ENCODE results near the gene ASNSD1. TPM values are rescaled to one million over a fixed set of nuclear protein-coding genes. Genes with fewer than 3 reads are reported as not detected.
"Not testable (repeated sequence)": the region's sequence is repeated elsewhere in the genome, so short reads cannot be mapped to it uniquely, and the experiment has no call there.

ASNSD1 gene
- total RNA-seq, 1 experiment from 2014 or later: 48.1 TPM

DNA sequence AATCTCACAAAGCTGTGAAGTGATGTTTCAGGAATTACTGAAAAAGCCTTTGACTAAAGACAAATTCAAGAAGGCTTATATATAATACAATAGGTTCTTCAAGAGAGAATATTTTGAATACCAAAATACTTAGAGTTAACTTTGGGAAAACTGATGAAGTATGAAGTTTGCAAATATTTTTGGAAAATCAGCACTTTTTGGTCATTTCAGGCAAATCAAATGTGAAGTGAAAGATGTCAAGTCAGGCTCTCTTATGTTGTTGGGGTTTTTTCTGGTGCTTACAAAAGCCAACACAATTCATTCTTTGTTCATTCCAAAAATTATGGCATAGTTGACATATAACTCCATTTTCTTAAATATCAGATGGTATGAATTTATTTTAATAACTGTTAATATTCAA is 14.7 kb upstream of the ASNSD1 start:
- no peak for DNase-seq (ENCODE audit: low read depth)

DNA sequence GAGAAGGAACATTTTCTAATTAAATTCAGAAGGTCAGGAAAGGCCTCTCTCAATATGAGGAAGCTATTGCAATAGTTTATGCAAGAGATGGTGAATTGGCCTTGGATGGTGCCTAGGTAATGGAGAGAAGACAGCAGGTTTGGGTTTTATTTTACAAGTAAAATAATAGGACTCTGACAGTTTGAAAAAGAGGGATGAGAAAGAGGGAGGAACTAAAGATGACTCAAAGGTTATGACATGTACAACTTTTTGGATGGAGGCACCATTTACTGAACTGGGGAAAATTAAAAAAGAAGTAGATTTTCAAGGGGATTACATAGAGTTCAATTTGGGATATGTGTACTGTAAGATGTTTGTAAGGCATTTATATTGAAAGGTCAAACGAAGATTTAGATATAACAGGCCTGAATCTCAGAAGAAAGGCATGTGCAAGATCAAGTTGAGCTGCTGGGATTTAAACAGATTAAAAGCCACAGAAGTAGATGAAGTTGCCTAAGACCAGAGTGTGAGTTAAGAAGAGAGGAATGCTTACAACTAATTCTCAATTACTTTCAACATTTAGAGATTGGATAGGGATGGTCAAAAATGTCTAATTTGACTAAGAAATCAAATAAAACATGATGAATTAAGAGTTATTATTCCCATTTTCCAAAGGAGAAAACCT is 12.3 kb upstream of the ASNSD1 start:
- DNase-seq (ENCODE audit: low read depth): no peak

DNA sequence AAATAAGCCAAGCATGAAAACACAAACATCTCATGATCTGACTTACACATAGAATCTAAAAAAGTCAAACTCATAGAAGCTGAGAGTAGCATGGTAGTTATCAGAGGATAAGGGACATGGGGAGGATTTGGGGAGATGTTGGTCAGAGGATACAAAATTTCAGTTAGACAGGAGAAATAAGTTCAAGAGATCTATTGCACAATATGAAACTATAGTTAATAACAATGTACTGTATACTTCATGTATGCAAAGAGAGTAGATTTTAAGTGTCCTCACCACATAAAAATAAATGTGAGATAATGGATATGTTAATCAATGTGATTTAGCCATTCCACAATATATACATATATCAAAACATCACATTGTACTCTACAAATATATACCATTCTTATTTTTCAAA is 10.0 kb upstream of the ASNSD1 start:
- DNase-seq (ENCODE audit: low read depth): no peak

DNA sequence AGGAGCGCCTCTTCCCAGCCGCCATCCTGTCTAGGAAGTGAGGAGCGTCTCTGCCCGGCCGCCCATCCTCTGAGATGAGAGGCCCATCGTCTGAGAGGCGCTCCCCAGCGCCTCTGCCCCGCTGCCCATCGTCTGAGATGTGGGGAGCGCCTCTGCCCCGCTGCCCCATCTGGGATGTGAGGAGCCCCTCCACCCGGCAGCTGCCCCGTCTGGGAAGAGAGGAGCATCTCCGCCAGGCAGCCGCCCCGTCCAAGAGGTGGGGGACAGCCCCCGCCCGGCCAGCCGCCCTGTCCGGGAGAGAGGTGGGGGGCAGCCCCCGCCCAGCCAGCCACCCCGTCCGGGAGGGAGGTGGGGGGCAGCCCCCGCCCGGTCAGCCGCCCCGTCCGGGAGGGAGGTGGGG is 7.8 kb upstream of the ASNSD1 start:
- not testable (repeated sequence) for DNase-seq (ENCODE audit: low read depth)

DNA sequence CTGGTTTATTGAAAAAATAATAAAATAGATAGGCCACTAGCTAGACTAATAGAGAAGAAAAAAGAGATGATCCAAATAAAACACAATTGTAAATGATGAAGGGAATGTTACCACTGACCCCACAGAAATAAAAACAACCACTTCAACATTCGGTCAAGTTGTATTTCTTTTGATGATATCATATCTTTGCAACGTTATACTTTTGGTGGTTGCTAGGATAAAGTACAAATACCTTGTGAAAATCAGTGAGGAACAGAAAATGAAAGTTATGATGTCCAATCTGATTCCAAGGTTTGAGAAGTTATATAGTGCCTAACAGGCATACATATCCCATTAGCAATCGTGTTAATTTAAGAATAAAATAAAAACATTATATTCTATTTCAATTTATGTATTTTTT is 6.6 kb upstream of the ASNSD1 start:
- DNase-seq (ENCODE audit: low read depth): peak; percentile 44

DNA sequence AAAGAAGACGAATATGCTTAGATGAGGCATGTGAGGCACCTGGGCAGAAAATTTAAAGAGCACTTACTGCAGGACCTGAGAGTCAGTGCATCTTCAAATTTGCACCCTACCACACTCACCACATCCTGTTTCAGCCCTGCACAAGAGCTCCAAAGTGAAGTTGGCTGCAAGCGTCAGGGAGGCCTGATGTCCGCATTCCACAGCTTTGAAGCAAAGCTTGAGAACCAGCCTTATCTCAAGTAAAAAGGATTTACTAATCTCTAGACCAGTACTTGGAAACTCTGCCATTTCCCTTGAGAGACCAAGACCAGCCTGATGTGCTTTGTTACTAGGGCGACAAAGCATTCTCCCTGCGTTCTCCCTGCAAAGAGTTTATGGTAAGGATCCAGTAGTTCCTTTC is 3.4 kb upstream of the ASNSD1 start:
- DNase-seq (ENCODE audit: low read depth): peak; percentile 47

DNA sequence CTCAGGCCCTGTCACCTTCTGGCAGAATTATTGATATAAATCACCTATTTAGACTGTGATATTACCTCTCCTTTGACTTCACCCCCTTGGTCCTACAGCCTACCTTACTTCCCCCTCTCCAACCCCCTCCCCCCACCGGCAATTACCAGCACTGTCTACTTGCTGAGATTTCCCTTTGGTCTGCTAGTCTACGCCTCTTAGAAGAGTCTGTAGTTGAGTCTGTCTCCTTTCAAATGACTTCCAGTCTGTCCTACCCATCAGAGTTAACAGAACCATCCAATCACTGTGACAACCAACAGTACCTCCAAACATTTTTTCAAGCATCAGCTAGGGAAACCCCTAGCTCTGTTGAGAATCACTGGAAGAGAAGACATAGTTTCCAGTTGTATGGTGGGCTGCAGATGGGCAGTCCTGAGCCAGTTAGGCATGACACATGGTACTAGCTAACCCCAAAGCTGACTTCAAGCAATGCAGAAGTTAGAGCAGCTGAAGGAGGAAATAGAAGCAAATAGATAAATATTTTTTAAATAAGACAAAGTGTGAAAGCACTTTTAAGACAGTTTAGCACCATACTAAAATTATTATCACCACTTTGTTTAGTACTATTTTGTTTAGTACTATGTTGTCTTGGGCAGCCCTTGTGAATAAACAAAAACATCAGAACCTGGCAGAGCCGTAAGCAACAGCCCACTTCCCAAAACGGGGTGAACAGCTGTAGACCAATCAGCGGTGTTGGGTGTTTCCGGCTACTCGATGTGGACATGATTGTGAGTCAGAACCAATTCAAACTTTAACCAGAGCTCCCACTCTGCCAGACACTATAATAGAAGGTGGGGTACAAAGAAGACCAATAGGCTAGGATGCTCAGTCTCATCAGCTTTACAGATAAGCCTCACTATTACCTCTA is 2.7 kb upstream of the ASNSD1 start:
- no peak for DNase-seq (ENCODE audit: low read depth)

DNA sequence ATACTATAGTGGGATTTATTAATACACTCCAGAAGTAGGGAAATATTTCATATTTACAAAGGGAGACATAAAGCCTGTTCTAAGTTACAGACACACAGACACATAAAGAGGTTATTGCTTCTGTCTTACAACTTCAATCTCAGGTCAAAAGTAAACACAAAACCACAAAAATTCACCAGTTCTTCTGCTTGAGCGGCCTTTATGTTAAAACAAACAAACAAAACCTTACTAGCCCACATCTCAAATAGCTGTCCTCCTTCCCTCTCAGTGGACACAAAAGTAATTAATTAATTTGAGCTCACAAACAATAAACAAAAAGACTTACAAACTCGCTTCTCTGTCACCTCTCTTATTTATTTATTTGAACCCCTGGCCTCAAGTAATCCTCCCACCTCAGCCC is 1.5 kb upstream of the ASNSD1 start:
- peak; percentile 68 for DNase-seq (ENCODE audit: low read depth)

DNA sequence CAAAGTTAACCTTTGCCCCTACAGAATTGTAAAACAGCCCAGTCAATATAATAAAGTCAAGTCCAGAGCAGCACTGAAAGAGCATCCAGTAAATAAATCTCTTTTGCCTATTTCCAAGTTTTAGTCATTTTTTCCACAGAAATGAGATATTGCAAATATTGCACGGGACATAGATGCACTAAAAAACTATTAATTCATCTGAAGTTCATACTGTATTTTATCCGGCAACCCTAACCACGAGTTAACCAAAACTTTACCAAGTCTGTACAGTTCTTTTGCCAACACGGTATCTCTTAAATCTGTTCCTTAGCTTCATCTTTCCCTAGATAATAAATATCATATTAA is 484 bp upstream of the ASNSD1 start:
- DNase-seq (ENCODE audit: low read depth): no peak

DNA sequence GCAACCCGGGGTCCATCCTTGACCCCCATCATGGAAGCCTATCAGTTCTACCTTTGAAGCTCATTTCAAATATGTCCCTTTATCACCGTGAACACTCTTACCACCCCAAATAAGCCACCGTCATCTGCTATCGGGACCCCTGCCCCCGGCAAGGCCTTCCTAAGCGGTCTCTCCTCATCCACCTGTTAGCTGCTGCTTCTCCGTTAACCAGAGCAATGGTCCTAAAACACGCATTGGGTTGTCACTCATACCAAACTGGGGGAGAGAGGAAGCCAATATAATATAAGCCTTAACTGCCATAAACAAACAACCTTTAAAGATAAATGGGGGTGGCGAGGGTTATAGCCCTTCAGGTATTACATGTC is 680 bp downstream of the ASNSD1 start:
- no peak for DNase-seq (ENCODE audit: low read depth)

DNA sequence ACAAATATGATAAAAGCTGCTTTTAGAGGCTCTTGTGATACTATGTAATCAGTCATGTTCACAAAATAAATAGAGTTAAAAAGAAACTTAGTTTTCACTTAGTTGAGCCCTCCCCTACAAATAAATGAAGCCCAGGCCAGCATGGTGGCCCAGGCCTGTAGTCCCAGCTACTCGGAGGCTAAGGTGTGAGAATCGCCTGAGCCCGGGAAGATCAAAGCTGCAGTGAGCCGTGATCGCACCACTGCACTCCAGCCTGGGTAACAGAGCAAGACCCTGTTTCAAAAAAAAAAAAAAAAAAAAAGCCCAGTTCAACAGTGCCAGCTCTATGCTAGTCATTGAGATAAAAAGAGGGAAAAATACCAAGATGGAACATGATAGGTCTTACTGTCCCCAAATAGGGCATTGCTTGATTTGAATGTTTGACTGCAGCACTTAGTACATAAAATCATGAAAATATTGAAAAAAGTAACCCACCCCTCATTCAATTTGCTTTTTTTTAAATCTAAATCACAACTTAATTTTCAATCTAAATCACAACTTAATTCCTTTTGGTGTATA is 1.5 kb downstream of the ASNSD1 start:
- DNase-seq (ENCODE audit: low read depth): no peak

DNA sequence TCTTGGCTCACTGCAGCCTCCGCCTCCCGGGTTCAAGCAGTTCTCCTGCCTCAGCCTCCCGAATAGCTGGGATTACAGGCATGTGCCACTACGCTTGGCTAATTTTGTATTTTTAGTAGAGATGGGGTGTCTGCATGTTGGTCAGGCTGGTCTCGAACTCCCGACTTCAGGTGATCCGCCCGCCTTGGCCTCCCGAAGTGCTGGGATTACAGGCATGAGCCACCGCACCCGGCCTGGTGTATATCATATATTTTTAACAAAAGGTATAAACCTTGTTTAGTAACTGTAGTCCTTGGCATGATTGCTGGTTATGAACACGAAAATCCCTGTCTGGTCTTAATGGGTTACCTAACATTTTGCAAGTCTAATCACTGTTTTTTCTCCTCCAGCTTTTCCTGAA is 2.1 kb downstream of the ASNSD1 start:
- DNase-seq (ENCODE audit: low read depth): not testable (repeated sequence)

DNA sequence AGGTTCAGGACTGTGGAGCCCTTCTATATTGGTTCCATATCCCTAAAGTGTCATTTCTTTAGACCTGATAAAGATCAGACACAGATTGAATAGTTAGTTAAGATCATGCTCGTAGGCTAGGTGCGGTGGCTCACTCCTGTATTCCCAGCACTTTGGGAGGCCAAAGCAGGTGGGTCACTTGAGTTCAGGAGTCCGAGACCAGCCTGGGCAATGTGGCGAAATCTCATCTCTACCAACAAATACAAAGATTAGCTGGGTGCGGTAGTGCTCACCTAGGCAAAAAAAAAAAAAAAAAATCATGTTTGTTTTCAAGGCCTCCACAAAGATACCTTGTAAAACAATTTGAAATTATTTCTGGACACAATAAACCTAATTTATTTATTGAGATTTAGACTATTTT is 8.7 kb downstream of the ASNSD1 start:
- DNase-seq (ENCODE audit: low read depth): no peak

DNA sequence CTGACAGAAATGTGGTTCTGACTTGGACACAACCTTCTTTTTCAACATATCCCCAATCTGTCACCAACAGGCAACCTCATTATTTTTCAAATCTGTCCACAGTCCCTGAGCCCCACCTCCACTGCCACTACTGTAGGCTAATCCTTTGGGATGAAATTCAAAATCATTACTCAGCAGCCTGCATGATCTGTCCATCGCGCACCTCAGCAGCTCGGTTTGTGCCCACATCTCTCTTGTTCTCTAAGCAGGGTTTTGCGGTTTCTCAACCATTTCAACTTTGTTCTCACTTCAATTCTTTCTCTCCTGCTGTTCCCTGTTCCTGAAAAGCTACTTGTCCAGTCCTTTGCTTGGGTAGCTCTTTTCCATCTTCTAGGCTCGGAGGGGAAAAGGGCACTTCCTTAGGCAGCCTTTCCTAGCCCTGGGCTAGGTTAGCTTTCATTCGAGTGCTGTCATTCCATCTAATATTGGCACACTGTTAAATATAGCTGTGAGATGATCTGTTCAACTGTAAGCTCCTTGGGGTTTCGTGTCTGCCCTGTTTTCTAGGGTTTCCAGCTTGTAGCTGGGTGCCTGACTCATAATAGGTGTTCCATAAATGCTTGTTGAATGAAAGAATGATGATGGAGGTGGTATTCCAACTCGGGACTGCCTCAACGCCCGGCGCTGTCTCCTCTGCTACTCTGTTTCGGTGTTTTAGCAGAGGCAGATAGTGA is 12.6 kb downstream of the ASNSD1 start:
- DNase-seq (ENCODE audit: low read depth): peak; percentile 57

DNA sequence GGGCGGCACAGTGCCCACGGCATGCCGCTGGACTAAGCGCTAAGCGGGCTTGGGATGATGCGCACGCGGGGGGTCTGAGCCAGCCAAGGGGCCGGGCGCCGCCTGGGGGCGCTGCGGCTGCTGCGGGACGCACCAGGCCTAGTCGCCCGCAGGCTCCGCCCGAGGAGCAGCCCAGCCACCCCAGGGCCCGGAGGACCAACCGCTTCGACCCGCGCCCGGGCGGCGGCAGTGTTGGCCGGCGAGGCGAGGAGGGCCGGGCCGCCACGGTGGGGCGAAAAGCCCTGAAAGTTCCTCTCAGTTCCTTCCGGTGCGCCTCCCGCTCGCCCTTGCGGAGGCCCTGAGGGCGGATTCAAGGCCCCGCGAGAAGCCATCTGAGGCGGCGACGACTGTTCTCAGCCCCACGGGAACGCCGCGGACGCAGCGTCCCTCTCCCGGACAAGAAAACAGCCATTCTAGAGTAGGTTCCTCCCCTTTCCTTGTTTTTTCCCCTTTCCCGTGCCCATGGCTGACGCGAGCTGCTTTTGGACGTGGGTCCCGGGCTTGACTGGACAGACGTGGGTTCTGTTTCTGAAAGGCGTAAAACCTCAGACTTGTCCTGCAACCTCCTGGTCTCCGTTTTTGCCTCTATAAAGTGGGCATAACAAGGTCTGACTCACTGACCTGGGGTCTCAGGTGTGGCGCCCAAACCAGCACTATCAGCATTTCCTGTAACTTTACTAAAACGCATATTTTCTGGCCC is 13.3 kb downstream of the ASNSD1 start, which contains the start of gene ANKAR:
Gene ANKAR, plus strand, starts transcription at position 297 of the 739 bp plus-strand sequence. CDS start 1,821 bp downstream, outside the sequence.
- peak; percentile 85 for DNase-seq (ENCODE audit: low read depth)

DNA sequence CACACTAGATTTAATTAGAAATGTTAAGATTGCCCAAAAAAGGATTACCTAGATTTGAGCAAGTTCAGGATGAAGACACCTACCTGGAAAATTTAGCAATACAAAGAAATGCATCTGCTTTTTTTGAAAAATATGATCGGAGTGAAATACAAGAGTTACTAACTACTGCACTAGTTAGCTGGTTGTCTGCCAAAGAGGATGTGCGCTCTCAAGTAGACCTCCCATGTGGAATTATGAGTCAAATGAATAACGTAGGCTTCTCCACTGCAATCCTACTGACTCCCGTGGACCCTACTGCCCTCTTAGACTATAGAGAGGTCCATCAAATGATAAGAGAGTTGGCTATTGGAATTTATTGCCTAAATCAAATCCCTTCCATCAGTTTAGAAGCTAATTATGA is 15.2 kb downstream of the ASNSD1 start:
- peak; percentile 5 for DNase-seq (ENCODE audit: low read depth)

DNA sequence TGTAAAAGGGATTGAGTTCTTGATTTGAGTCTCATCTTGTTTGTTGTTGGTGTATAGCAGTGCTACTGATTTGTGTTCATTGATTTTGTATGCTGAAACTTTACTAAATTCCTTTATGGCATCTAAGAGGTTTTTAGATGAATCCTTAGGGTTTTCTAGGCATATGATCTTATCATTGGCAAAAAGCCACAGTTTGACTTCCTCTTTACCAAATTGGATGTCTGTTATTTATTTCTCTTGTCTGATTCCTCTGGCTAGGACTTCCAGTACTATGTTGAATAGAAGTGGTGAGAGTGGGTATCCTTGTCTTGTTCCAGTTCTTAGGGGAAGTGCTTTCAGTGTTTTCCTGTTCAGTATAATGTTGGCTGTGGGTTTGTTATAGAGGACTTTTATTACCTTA is 18.0 kb downstream of the ASNSD1 start:
- DNase-seq (ENCODE audit: low read depth): no peak

DNA sequence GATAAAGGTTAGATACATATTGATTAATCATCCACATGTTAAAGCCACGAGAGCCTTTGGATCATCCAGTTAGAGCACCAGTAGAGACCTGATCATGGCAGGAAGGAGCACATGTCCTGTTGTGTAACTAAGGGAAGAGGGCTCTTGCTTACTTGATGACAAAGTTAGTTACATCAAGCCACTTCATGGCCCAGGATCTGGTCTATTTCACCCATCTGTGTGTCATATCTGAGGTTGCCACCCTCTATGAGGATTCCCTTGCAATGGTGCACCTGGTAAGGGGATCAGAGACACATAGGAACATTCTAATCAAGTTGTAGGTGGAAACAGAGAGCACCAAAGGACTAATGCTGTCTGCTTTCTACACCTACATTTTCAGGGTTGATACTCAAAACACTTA is 19.9 kb downstream of the ASNSD1 start:
- no peak for DNase-seq (ENCODE audit: low read depth)

DNA sequence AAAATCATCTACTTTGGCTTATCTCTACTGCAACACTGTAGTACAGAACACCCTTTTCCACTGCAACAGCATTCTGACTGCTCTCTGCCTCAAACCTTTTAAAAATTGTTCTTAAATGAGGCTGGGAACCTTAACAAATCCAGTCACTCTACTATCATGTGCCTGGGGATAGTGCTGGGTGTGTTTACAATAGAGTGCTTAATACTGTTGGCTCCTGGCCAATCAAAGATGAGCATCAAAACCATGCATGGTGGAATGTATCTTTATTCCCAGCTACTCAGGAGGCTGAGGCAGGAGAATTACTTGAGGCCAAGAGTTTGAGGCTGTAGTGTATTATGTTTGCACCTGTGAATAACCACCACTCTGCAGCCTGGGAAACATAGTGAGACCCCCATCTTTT is 20.6 kb downstream of the ASNSD1 start:
- DNase-seq (ENCODE audit: low read depth): no peak

DNA sequence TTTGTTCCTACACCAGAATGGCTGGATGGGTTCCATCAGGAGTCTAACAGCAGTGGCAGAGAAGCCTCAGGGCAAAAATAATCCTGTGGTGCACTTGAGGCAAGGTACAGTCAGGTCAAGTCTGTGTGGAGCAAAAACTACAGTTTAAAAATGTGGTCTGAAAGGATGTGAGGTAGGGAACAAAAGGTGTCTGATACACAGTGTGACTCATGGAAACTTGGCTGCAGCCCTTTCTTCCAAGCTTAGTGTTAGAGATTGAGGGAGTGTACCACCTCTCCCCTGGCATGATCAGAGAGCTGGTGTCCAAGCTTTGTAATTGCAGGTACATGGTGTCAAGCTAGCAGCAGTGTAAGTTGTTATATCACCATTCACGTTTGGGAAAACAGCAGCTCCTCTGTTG is 22.1 kb downstream of the ASNSD1 start:
- DNase-seq (ENCODE audit: low read depth): peak; percentile 78

DNA sequence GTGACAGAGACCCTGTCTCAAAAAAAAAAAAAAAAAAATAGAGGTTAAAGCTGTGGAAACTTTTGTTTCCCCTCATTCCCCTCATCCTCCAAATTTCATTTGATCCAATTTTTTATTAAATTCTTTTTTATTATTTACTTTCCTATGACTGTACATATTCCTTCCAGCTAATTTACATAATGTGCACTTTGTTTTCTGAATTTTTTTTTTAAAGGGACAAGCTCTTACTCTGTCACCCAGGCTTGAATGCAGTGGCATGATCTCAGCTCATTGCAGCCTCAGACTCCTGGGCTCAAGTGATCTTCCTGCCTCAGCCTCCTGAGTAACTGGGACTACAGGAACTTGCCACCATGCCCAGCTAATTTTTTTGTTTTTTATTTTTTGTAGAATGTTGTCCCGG is 23.6 kb downstream of the ASNSD1 start:
- DNase-seq (ENCODE audit: low read depth): no peak
